SH-SY5Y (cell line): ENCODE data around the gene SETDB1.

Source experiments
- GATA2 ChIP-seq: IDR thresholded peaks from 2 replicates; pipeline ENCODE4 v1.6.1; 2011; ENCODE audit warnings: mild to moderate bottlenecking, low read depth, low read length
- GATA3 ChIP-seq: IDR thresholded peaks from 2 replicates; pipeline ENCODE4 v1.6.1; 2011; ENCODE audit warnings: low read depth, mild to moderate bottlenecking, low read length, moderate library complexity

- TF ChIP-seq GATA2 = no peak
- no peak for TF ChIP-seq GATA3
These were observed 73.0 kb downstream of the SETDB1 start for GRCh38 chr1:150999051-150999674.
